Peyer's patch (tissue), 4 donors: ENCODE data around the gene FAM163A. TPM values are rescaled to one million over a fixed set of nuclear protein-coding genes. Genes with fewer than 3 reads are reported as not detected.

Experiments
- DNase-seq, 3 donors: peaks; one replicate each; pipeline ENCODE4 v3.0.0-alpha.2; 2017 to 2019
- H3K27ac ChIP-seq, 4 donors: fragments of 200-600 bp; sonication (generic); one replicate each; pipeline ENCODE4 v1.5.1; 2016 to 2019
- H3K27me3 ChIP-seq, 2 donors: fragments of 200-600 bp; sonication (generic); one replicate each; pipeline ENCODE4 v1.5.1; 2019
- H3K36me3 ChIP-seq, 3 donors: fragments of 200-600 bp; sonication (generic); one replicate each; pipeline ENCODE4 v1.5.1; 2016 to 2019
- H3K4me1 ChIP-seq, 4 donors: fragments of 200-600 bp; sonication (generic); one replicate each; pipeline ENCODE4 v1.5.1; 2016 to 2019
- H3K4me3 ChIP-seq, 4 donors: fragments of 200-600 bp; sonication (generic); 1 replicate in 3 of 4; 2 replicates in 1 of 4; pipeline ENCODE4 v1.5.1; 2016 to 2019; ENCODE audit warnings: mild to moderate bottlenecking in 1 of 4
- H3K9me3 ChIP-seq, 4 donors: fragments of 200-600 bp; sonication (generic); one replicate each; pipeline ENCODE4 v1.5.1; 2016 to 2019; ENCODE audit warnings: mild to moderate bottlenecking in 1 of 4
- POLR2A ChIP-seq, 2 donors: fragments of 450-650 bp; IDR thresholded peaks; one replicate each; pipeline ENCODE4 v1.5.1; 2017; ENCODE audit warnings: antibody characterized with exemption in 2 of 2, mild to moderate bottlenecking in 2 of 2, moderate library complexity in 2 of 2
- total RNA-seq, 4 donors: library from RNA; depleted of rRNA; stranded (reverse); fragments of >200 nt; gene quantifications; one replicate each; pipeline ENCODE4 v1.1.0, GENCODE V29; 2016
- TF ChIP-seq, protein P1 (sequence below), 6 experiments: fragments of 450-650 bp in 4 of 6; fragments of 200-600 bp in 2 of 6; sonication (generic) in 1 of 6; IDR thresholded peaks; one replicate each; pipeline ENCODE4 v1.5.1; 2017 to 2019; ENCODE audit warnings: antibody characterized with exemption in 6 of 6, mild to moderate bottlenecking in 3 of 6, moderate library complexity in 1 of 6

FAM163A gene
- total RNA-seq, 4 donors from 2014 or later = 0.67 to 5.0 (median 1.2) TPM; not detected in 1

DNA sequence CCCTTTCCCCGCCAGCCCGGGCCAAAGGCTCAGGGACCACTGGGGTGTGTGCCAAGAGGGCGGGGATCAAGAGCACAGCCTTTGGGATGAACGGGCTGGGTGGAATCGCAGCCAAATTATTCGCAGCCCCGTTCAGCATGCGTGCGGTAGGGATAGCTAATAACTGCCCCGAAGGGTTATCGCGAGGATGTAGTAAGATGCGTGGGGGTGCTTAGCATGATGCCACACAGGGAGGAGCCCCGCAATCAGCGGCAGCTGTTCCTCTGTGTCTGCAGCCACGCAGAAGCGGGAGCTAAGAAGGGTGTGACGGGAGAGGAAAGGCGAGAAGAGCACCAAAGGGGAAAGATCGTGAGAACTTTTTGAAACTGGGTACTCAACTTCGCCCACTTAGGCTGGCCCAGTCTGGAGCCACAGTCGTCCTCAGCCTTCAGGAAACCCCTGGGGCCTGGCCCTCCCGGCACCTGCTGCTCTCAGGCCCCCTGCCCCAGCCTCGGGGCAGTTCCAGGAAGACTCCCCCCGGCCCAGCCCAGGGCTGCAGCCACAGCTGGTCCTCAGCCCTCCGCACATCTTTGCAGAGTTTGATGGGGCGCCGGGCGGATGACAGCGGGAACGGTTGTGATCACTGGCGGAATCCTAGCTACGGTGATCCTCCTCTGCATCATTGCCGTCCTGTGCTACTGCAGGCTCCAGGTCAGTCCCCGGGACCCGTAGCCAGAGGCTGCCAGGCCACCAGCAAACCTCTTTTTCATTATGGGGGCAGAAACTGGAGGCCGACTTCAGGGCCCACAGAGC, 69.6 kb downstream of the FAM163A start:
- no peak for DNase-seq
- H3K9me3 ChIP-seq = no peaks in the 10 kb centered on the region

GRCh38 chr1:179813626-179814545, 70.8 kb downstream of the FAM163A start:
- no peaks in the 10 kb centered on the region for H3K36me3 ChIP-seq
- peaks cover 3 to 14% (median 8%) of the 10 kb centered on the region in 4 donors for H3K4me1 ChIP-seq
- no peak for DNase-seq
- H3K27me3 ChIP-seq = no peaks in the 10 kb centered on the region
- H3K4me3 ChIP-seq = peak overlapping the region in 3 of 4 donors; percentile 39 to 54 (median 47)
- TF ChIP-seq, protein P1, sequence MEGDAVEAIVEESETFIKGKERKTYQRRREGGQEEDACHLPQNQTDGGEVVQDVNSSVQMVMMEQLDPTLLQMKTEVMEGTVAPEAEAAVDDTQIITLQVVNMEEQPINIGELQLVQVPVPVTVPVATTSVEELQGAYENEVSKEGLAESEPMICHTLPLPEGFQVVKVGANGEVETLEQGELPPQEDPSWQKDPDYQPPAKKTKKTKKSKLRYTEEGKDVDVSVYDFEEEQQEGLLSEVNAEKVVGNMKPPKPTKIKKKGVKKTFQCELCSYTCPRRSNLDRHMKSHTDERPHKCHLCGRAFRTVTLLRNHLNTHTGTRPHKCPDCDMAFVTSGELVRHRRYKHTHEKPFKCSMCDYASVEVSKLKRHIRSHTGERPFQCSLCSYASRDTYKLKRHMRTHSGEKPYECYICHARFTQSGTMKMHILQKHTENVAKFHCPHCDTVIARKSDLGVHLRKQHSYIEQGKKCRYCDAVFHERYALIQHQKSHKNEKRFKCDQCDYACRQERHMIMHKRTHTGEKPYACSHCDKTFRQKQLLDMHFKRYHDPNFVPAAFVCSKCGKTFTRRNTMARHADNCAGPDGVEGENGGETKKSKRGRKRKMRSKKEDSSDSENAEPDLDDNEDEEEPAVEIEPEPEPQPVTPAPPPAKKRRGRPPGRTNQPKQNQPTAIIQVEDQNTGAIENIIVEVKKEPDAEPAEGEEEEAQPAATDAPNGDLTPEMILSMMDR (IDR thresholded peaks at IDR 0.05) = no peak
- TF ChIP-seq POLR2A (IDR thresholded peaks at IDR 0.05) = no peak
- H3K9me3 ChIP-seq = no peaks in the 10 kb centered on the region
- H3K27ac ChIP-seq = peak overlapping the region in 1 of 4 donors; percentile 35

More for the DNA sequence above, 69.6 kb downstream of the FAM163A start:
- TF ChIP-seq, protein P1 (IDR thresholded peaks at IDR 0.05) = no peak
- TF ChIP-seq POLR2A (IDR thresholded peaks at IDR 0.05) = no peak
- peaks cover 3 to 14% (median 8%) of the 10 kb centered on the region in 4 donors for H3K4me1 ChIP-seq
- no peak overlapping the region for H3K27ac ChIP-seq
- no peaks in the 10 kb centered on the region for H3K36me3 ChIP-seq
- no peak overlapping the region for H3K4me3 ChIP-seq
- H3K27me3 ChIP-seq = no peaks in the 10 kb centered on the region

GRCh38 chr1:179814546-179814838, 71.4 kb downstream of the FAM163A start:
- Histone ChIP-seq H3K36me3 (no peaks in the 10 kb centered on the region), H3K27me3 (no peaks in the 10 kb centered on the region), H3K4me1 (peaks cover 3 to 14% (median 8%) of the 10 kb centered on the region in 4 donors), H3K9me3 (no peaks in the 10 kb centered on the region), H3K27ac (peak overlapping the region in 1 of 4 donors; percentile 35), H3K4me3 (peak overlapping the region; percentile 28 to 54 (median 43))
- DNase-seq = no peak
- TF ChIP-seq, protein P1 (IDR thresholded peaks at IDR 0.05) = no peak
- no peak for TF ChIP-seq POLR2A (IDR thresholded peaks at IDR 0.05)

GRCh38 chr1:179815641-179816040, 72.5 kb downstream of the FAM163A start:
- DNase-seq = no peak
- Histone ChIP-seq H3K4me1 (peaks cover 3 to 14% (median 8%) of the 10 kb centered on the region in 4 donors), H3K27ac (peak overlapping the region in 1 of 4 donors; percentile 35), H3K36me3 (no peaks in the 10 kb centered on the region), H3K9me3 (no peaks in the 10 kb centered on the region), H3K27me3 (no peaks in the 10 kb centered on the region), H3K4me3 (peak overlapping the region; percentile 28 to 54 (median 43))
- TF ChIP-seq, protein P1 (IDR thresholded peaks at IDR 0.05) = no peak
- TF ChIP-seq POLR2A (IDR thresholded peaks at IDR 0.05) = no peak

DNA sequence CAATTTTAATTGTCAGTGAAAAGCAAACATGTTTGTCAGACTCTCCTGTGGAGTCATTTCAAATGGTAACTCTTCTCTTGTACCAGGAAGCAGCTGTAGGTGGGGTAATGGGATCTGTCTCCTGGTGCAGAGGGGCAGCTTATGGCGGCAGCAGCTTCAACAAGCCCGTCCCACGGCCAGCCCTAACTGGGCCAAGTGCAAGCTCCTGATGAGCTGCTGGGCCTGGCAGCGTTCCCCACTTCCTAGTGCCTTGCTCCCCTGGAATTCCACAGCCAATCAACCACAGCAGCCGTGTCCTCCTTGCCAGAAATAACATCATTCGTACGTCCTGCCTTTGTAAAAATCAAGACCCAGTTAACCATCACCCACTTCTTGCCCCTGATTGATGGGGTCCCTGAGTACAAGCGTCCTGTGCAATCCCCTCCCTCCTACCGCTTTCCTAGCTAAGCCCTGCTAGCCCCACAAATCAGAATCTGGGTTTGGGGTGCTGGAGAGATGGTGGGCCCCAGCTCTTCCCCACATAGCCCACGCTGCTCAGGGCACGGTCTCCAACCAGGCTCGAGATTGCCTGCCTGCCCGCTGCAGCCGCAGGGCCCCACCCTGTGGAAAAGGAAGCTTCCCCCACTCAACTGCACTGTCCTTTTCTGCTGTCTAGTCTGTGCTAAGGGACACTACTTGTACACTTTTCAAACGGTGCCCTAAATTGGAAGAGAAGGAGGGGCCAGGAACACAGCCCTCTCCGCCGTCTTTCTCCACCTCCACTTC, 73.3 kb downstream of the FAM163A start:
- no peak overlapping the region for H3K27ac ChIP-seq
- TF ChIP-seq, protein P1 (IDR thresholded peaks at IDR 0.05) = no peak
- TF ChIP-seq POLR2A (IDR thresholded peaks at IDR 0.05) = no peak
- no peaks in the 10 kb centered on the region for H3K27me3 ChIP-seq
- H3K4me1 ChIP-seq = peaks cover 3 to 14% (median 8%) of the 10 kb centered on the region in 4 donors
- DNase-seq = no peak
- H3K4me3 ChIP-seq = no peak overlapping the region
- H3K9me3 ChIP-seq = no peaks in the 10 kb centered on the region
- H3K36me3 ChIP-seq = no peaks in the 10 kb centered on the region
